IMR-90 (cell line): ENCODE measurements around the gene TTC28.

ENCODE experiments used
- BHLHE40 ChIP-seq: fragments of 150-350 bp; IDR thresholded peaks from 2 replicates; pipeline ENCODE4 v1.6.1; 2016; ENCODE audit warnings: mild to moderate bottlenecking, low read depth, low read length
- CTCF ChIP-seq: conservative IDR thresholded peaks from 2 replicates; pipeline ENCODE4 v1.5.1; 2012; ENCODE audit warnings: mild to moderate bottlenecking, low read depth, low read length, improper control_type of control experiment
- MAFK ChIP-seq: IDR thresholded peaks from 2 replicates; pipeline ENCODE4 v1.6.1; 2012; ENCODE audit warnings: low read depth, low read length, improper control_type of control experiment
- MXI1 ChIP-seq: IDR thresholded peaks from 2 replicates; pipeline ENCODE4 v1.6.1; 2012; ENCODE audit warnings: low read depth, mild to moderate bottlenecking, low read length, moderate library complexity, borderline replicate concordance
- POLR2A ChIP-seq: IDR thresholded peaks from 2 replicates; pipeline ENCODE4 v1.6.1; 2012; ENCODE audit warnings: mild to moderate bottlenecking, low read depth, low read length
- RAD21 ChIP-seq: IDR thresholded peaks from 2 replicates; pipeline ENCODE4 v1.6.1; 2012; ENCODE audit warnings: low read length, improper control_type of control experiment
- RCOR1 ChIP-seq: IDR thresholded peaks from 2 replicates; pipeline ENCODE4 v1.6.1; 2012; ENCODE audit warnings: mild to moderate bottlenecking, low read length, improper control_type of control experiment; ENCODE audit not compliant: insufficient replicate concordance
- RFX5 ChIP-seq: IDR thresholded peaks from 2 replicates; pipeline ENCODE4 v1.8.0; 2012; ENCODE audit warnings: low read depth, mild to moderate bottlenecking, low read length, moderate library complexity
- TF ChIP-seq, protein P1 (sequence below): fragments of 150-350 bp; IDR thresholded peaks from 2 replicates; pipeline ENCODE4 v1.6.1; 2016; ENCODE audit warnings: low read depth, mild to moderate bottlenecking, low read length, moderate library complexity, borderline replicate concordance

DNA sequence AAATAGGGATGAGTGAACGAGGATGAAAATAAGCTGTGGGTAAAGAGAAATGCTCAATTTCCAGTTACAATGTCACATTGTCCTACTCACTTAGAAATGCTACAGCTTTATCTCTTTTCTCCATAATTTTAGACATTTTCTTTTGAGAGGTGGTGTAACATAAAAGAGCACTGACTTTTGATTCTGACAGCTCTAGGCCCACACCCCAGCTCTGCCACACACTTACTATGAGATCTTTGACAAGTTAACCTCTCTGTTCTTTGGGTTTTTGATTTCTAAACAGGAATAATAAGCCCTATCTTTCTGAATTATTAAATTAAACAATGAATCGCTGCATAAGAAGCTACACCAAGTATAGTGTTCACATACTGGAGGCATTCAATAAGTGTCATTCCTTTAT lies 532.2 kb downstream of the TTC28 start:
- TF ChIP-seq RCOR1 (no peak), MAFK (no peak), MXI1 (no peak), RAD21 (no peak), CTCF (no peak), RFX5 (no peak), BHLHE40 (no peak), POLR2A (no peak)
- TF ChIP-seq, protein P1, sequence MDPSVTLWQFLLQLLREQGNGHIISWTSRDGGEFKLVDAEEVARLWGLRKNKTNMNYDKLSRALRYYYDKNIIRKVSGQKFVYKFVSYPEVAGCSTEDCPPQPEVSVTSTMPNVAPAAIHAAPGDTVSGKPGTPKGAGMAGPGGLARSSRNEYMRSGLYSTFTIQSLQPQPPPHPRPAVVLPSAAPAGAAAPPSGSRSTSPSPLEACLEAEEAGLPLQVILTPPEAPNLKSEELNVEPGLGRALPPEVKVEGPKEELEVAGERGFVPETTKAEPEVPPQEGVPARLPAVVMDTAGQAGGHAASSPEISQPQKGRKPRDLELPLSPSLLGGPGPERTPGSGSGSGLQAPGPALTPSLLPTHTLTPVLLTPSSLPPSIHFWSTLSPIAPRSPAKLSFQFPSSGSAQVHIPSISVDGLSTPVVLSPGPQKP = no peak
